WTC11 (cell line): ENCODE data around the gene SLC7A6OS.

Experiments used
- FOXP1 ChIP-seq: sonication (generic); formaldehyde crosslinking; IDR thresholded peaks from 2 replicates; pipeline ENCODE4 v1.8.0; 2022; ENCODE audit warnings: missing genetic modification reagents, mild to moderate bottlenecking, moderate library complexity, borderline replicate concordance
- RELA ChIP-seq: sonication (generic); formaldehyde crosslinking; IDR thresholded peaks from 2 replicates; pipeline ENCODE4 v1.8.1; 2022; ENCODE audit warnings: missing genetic modification reagents, mild to moderate bottlenecking, borderline replicate concordance
- SP1 ChIP-seq: sonication (generic); formaldehyde crosslinking; conservative IDR thresholded peaks from 2 replicates; pipeline ENCODE4 v1.8.1; 2022; ENCODE audit warnings: missing genetic modification reagents

DNA sequence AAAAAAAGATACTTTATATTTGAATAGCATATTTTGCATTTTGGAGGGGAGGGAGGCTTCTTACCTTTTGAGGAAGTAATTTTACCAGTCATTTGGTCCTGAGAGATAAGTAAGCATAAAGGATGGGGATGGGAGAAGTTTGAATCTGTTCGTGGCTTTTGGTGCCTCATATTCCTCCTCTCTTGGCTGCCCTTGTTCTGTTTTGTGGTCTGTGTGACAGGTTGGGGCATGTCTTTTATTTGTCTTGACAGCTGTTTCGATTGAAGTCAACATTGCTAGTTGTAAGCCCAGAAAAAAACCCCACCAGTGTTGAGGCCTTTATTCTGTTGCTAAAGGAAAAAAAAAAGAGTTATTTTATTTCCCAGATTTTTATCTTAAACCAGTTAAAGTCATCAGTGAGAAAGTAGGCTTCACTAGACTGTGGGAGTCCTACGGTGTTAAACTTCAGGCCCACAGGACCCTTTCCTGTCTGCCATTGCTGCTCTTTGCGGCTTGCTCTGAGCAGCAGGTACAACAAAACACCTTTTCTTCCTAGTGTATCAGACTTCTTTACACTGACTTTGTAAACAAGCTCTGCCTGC lies 35.0 kb downstream of the SLC7A6OS start:
- no peak for TF ChIP-seq RELA (CRISPR knock-in tag)
- no peak for TF ChIP-seq FOXP1 (CRISPR knock-in tag)
- TF ChIP-seq SP1 (CRISPR knock-in tag): no peak
